GM08714 (cell line): ENCODE data around the gene MAN1A2.

ENCODE experiments used
- H3K4me3 ChIP-seq: fragments of 200-500 bp; sonication (Bioruptor generic); 2 replicates; pipeline ENCODE4 v1.5.1; 2014; ENCODE audit warnings: mild to moderate bottlenecking, low read length, inconsistent platforms
- ZNF274 ChIP-seq: IDR thresholded peaks from 2 replicates; pipeline ENCODE4 v1.6.1; 2012; ENCODE audit warnings: mild to moderate bottlenecking, low read depth, low read length

The MAN1A2 gene

DNA sequence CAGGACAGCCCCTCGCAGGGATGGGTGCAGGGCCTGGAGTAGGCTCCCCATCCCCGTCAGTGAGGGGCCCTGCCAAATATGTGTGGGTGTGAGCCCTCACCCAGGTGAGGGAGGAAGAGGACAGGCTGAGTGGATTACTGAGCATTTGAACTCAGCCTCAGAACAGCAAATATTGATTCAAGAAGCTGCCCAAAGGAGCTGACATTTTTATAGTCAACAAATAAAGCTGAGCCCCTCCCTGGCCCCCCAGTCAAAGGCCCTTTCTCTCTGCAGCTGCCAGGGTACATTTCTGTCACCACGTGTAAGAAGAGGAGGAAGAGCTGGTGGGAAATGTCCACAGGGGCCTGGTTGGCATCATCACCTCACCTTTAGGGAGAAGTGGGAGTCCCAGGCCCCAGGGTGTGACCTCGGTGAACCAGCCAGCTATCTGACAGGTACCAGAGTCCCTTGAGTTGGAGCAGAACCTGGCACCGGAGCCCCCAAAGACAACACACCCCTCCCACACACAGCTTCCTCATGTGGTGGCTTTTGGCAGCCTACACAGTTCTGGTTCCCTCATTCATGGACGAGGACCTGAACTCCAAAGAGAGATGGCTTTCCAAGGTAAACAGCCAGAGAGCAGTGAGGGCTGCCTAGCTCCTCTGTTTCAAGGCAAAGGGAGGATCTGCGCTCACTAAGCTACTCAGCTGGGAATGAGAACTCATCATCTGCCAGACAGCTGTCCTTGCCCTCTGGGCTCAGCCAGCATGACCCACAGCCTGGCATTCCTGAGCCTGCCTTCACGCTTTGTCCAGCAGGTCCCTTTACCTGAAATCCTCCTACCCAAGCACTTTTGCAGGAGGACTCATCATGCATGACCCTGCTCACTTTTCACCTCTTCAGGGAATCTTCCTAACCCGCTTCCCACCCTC, 195.6 kb downstream of the MAN1A2 start:
- no peak for TF ChIP-seq ZNF274
- no peak overlapping the region for H3K4me3 ChIP-seq

DNA sequence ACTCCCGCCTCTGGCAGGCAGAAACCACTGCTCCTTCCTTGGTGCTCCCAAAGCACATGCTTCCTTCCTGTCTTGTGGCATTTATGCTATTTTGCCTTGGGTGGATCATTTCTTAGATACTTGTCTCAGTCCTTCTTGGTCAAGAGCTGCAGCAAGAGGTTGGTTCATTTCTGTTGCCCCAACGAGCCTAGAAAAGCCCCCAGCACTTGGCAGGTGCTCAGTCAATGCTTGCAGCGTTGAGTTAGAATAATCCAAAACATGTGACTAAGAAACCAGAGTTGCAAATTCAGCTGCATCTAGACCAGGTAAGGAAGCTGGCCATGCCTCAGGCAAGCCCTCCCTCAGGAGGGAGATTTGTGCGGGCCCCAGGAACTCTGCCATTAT, 196.2 kb downstream of the MAN1A2 start:
- H3K4me3 ChIP-seq = no peak overlapping the region
- no peak for TF ChIP-seq ZNF274

DNA sequence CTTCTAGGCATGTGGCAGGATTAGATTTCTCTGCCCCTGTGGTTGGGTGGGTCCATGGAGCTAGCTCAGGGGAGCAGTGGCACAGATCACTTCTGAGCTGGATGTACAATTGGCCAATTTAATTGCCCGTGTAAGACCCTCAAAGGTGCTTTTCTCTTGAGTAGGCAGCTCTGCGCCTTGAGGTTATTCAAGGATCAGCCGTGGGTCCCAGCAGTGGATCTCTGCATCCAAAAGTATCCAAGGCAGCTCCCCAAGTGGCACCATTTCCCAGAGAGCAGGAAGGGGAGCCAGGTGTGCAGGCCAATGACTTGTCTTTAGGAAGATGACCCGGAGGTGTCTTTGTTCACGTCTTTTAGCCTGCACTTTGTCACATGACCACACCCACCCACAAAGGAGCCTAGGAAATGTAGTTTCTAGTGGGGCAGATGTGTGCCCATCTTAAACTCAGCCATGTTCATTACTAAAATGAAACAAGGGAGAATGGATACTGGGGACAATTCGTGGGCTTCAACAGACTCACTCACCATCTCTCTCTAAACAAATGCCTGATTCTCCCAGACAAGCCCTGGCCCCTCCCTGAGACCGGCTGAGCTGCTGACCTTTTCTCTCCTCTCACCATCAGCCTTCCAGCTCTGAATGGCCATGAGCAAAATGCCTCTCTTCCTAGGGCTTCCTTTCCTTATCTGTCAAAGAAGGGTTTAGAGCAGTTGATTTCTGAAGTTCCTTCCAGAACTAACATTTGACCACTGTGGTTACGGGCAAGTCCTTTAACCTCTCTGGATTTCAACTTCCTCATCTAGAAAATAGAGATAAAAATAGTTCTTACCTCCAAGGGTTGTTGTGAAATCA, 197.2 kb downstream of the MAN1A2 start:
- no peak for TF ChIP-seq ZNF274
- H3K4me3 ChIP-seq = no peak overlapping the region

DNA sequence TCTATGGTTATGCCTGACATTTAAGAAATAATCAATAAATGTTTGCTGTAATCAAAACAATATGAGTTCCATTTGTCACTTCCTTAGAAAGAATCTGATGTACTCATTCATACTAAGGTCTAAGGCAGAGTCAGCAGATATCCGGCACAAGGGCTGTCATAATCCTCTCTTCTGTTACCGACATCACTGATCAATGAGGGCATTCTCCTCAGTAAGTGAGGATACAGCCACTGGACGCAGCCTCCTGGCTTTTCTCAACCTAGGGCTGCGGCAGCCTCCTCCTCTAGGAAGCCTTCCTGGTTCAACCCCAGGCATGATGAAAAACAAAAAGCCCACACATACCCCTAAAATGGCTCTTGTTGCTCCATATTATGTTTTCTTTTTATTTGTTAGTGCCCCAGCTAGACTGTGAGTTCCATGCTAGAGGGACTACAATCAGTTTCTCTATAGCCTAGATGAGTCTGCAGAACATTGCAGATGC, 197.9 kb downstream of the MAN1A2 start:
- TF ChIP-seq ZNF274 = no peak

DNA sequence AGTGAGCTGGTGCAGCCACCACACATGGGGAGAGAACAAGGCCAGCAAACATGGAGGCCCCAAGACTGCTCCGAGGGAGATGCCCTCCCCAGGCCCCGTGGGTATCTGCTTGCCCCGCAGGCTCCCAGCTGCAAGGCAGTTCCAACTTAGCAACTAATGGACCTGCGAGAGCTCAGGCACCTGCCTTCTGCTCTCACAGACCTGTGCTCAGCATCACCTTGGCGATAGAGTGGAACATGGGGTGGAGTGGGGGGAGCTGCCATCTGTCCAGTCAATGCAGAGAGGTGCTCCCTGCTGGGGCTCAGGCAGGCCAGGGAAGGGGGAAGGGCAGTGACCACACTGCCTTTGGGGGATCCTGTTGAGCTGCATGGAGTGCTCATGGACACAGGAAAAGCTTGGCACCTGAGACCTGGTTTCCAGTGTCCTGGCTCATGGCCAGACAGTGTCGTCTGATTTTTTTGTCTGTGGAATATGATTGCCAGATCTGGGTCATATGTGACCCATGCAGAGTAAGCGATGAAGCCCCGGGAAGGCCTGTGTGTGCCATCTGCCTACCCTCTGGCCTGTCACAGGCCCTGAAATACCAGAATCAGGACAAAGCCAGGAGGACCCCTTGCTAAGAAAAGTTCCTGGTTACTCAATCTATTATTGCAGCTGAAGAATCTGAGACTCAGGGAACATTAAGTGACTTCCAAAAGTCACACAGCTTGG, 198.7 kb downstream of the MAN1A2 start:
- no peak overlapping the region for H3K4me3 ChIP-seq
- no peak for TF ChIP-seq ZNF274

More for the DNA sequence above, 197.9 kb downstream of the MAN1A2 start:
- no peak overlapping the region for H3K4me3 ChIP-seq

DNA sequence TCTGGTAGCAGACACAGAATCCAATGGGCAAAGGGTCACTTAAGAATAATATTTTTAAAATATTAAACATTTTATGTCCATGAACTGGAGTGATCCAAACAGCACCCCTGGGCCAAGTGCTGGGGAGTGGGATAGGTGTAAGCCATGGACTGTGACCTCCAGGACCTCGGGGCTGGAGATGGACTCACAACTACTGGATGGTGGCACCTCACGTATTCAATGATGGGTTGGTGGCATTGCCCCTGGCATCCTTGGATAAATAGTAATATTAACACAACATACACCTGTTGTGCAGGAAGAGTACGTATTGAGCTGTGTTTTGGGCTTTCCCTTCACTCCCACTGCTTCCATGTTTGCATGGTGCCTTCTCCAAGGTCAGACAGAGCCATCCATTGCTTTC, 199.3 kb downstream of the MAN1A2 start:
- no peak overlapping the region for H3K4me3 ChIP-seq
- no peak for TF ChIP-seq ZNF274

DNA sequence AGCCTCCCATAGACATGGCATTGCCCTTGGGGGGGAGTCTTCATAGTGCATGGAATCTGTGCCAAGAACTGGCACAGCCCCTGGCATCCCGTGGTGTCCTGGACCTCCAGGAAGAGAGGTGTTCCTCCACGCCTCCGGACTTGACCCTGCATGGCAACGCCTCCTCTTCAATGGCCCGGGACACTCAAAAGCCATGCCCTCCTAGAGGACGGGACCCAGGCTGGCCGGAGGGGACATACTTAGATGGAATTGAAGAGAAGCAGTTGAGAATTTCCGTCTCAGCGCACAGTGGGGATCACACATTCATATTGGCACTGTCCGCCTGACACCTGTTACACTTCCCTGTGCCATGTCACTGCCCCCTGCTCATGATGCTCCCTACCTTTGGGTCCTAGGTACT, 200.2 kb downstream of the MAN1A2 start:
- no peak for TF ChIP-seq ZNF274
- no peak overlapping the region for H3K4me3 ChIP-seq

DNA sequence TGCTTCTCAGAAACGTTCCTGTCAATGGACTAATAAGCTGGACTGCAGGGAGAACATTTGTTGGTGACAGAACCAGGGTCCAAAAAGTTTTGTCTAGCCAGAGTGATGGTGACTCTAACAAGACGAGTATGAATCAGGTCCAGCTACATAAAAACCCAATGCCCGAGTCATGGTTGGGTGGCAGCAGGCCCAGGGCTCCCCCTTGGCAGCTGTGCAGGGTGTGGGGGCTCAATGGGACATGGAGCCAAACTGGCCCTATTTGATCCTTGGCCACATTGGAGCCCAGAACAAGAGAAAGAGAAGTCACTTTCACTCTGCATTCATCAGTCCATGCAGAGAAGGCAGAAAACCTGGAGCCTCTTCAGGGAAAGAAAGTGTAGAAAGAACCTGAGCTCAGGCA, 200.7 kb downstream of the MAN1A2 start:
- no peak overlapping the region for H3K4me3 ChIP-seq
- TF ChIP-seq ZNF274 = no peak

DNA sequence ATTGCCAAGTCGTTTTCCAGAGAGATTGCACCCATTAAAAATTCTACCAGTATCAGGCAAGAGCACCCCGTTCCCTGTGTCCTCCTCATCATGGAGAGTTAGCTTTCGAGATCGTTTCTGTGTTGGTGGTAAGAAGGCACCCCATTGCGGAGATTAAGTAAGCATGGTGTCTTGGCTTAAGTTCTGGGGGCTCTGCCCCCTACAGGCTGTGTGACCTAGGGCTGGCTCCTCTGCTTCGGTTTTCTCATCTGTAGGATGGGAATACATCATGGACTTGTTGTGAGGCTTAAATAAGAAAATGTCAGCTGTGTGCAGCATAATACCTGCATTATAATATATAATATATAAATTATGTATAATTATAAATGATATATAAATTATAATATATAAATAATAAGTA, 201.8 kb downstream of the MAN1A2 start:
- no peak overlapping the region for H3K4me3 ChIP-seq
- no peak for TF ChIP-seq ZNF274

DNA sequence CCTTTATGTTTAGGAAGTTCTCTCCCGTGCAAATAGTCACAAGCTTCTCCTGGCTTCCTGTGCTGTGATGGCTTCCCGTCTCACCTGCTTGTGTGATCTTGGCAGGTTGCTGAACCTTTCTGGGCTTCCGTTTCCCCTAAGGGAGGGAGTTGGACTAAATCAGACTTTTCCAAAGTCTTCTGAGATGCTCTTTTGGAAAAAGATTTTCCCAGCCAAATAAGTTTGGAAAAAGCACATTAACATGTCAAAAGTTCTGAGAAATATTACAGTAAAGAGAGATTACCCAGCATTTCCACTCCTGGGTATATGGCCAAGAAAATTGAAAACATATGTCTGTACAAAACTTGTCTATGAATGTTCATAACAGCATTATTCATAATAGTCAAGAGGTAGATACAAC, 202.6 kb downstream of the MAN1A2 start:
- no peak for TF ChIP-seq ZNF274
- H3K4me3 ChIP-seq = no peak overlapping the region

DNA sequence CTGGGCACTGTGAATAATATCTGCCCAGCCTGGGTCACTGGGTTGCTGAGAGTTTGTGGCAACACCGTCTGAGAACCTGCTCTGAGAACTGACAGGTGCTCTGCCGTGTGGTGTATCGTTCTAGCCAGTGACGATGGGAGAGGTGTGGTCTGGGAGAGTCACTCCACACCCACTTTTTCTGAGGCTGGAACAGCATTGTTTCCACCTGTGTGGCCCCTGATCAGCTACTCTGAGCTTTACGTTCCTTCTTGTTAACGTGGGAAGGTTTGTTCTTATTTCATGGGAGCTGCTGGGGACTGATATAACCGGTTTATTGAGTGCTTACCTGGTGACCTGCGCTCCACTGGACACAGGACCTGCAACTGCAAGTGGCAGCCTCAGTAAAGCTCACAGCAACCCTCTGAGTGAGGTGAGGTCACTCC, 203.8 kb downstream of the MAN1A2 start:
- TF ChIP-seq ZNF274 = no peak
- H3K4me3 ChIP-seq = no peak overlapping the region

DNA sequence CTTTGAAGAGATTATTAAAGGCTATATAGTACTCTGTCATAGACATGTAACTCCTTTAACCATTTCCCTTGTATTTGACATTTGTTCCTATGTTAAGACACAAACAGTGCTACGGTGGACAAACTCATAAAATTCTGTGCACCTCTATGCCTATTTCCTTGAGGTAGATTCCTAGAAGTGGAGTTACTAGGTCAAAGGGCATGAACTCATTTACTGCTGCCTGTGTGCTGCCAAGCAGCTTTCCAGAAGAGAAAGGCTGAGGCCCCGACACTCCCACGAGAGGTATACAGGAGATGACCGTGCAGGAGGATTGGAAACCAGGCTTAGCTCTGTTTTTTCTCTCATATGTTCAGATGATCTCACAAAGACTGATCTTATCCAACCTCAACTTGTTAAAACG, 204.2 kb downstream of the MAN1A2 start:
- no peak overlapping the region for H3K4me3 ChIP-seq
- no peak for TF ChIP-seq ZNF274

DNA sequence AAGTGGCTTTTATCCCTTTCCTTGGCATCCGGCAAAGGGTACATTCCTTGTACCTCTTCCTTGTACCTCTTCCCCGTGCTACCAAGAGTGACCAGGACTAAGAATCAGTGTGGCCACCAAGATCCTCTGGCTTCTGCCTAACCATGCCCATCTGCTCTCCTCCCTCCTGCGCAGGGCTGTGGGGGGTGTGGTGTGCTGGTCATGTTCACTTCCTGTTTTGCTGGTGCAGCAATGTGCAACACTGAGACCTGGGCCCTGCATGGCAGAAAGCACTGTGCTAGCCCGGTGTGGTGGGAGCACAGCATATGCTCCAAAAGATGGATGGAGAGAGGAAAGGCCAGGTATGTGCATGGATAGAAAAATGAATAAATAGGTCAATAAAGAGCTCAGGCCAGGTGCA, 205.3 kb downstream of the MAN1A2 start:
- H3K4me3 ChIP-seq = no peak overlapping the region
- TF ChIP-seq ZNF274 = no peak

DNA sequence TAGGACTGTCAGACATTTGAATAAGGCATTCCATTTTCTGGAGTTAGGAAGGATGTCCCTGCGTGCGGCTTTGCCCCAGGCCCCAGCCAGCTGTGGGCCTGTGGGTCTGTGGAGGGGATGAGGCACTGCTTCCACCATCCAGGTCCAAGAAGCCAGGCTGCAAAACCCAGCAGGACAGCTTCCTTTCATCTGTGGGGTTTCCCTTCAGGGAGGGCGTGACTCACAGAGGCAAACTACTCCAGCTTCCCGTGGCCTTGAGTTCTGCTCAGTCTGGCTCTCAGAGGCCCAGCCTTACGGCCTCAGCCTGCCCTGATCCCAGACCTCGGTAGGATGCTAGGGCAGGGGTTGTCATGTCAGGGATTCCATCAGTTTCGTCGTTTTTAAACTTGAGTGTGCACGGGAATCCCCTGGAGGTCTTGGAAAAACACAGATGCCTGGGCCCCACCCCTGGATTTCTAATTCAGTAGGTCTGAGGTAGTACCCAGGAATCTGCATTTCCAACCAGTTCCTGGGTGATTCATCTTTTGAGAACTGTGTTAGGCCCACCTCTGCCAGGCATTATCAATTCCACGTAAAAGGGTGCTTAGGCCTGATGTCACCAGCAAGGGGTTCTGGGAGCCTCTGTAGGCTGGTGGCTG, 206.3 kb downstream of the MAN1A2 start:
- no peak for TF ChIP-seq ZNF274
- H3K4me3 ChIP-seq = no peak overlapping the region
